SKM-1 (cell line): Measurements from ENCODE around the gene TCTN1.
"Not testable (repeated sequence)": the region's sequence is repeated elsewhere in the genome, so short reads cannot be mapped to it uniquely, and the experiment has no call there.

Source experiments
- DNase-seq: peaks from one replicate; lab custom pipeline; 2025; ENCODE audit not compliant: unreplicated experiment; lab: John Stamatoyannopoulos, UW

Gene TCTN1

DNA sequence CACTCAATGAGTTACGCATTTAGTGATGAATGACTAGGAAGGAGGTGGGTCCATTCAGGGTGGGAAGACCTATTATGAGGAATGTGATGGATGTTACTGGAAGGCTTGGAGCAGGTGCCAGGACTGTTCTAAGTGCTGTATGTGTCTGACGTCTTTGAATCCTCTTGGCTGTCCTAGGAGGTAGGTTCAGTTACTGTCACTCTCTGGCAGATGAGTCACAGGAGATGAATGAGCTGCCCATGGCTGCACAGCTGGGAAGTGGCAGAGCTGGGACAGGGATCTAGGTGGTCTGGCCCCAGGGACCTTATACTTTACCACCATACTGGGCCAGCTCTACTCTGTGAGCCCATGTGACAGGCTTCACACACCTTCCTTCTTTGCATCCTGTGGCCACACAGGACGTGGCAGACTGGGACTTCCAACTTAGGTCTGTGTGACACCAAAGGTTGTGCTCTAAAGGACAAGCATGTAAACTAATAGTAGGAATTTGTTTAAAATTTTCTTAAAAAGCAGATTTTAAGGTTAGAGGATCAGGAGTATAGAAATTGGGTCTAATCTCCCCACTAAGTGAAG is 24.0 kb downstream of the TCTN1 start:
- no peak for DNase-seq

GRCh38 chr12:110638796-110639195 is 24.9 kb downstream of the TCTN1 start:
- DNase-seq: no peak

DNA sequence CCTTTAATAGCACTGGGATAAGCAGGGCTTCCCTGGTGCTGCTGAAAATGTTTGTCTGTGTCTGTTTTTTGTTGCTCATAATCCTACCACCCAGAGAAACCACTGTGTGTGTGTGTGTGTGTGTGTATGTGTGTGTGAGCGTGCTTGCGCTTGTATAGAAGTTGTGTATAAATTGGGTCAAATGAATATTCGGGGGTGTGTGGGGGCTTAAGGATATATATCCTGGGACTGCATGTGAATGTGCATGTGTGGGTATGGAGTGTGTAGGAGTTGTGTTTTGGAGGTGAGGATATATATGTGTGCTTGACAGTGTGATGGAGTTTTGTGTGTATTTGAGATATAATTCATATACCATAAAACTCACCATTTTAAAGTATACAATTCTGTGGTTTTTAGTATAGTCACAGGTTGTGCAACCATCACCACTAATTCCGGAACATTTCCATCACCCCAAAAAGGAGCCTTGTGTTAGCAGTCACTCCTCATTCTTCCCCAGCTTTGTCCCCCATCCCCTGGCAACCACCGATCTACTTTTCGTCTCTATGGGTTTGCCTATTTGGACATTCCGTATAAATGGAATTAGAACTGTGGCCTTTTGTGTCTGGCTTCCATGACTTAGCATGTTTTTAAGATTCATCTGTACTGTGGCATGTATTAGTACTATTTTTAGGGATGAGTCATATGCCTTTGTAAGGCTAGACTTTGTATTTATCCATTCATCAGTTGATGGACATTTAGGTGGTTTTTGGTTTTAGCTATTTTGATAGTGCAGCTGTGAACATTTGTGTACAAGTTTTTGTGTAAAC is 25.6 kb downstream of the TCTN1 start:
- no peak for DNase-seq

GRCh38 chr12:110640275-110641025 is 26.5 kb downstream of the TCTN1 start:
- DNase-seq: no peak

- DNase-seq: no peak
These were observed 27.6 kb downstream of the TCTN1 start for GRCh38 chr12:110641521-110641920.

- no peak for DNase-seq
These were observed 33.7 kb downstream of the TCTN1 start for GRCh38 chr12:110647631-110648040.

DNA sequence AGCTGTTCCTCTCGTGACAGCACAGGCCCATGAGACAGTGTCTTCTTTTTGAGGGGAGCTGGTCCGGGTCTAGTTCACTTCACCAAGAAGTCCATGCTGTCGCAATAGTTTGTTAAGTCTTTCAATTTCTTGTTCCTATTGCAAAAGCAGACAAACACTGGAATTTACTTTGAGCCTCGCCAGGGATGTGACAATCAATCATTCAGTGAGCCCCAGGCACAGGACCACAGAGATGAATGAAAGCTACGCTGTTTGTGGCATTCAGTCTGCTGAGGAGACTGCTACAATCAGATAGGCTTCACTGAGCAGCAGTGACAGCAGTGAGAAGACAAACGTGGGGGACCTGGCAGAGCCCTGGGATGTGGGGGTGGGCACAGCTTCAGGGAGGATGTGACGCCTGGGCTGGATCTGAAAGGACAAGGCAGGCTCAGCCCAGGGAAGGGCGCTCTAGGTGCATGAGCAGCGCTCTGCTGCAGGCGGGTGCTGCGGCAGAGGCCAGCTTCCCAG is 35.5 kb downstream of the TCTN1 start:
- no peak for DNase-seq

DNA sequence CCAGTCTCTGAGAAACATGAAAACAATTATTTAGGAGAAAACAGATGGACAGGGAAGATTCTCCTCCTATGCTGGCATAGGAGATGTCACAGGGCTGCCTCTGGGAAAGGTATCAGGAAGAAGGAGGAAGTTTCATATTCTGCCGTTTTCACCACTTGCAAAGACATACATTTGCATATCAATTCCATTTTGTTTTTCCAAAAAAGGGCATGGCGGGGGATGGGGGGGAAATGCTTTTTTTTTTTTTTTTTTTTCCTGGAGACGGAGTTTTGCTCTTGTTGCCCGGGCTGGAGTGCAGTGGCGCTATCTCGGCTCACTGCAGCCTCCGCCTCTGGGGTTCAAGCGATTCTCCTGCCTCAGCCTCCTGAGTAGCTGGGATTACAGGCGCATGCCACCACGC is 40.3 kb downstream of the TCTN1 start:
- not testable (repeated sequence) for DNase-seq

- no peak for DNase-seq
These were observed 42.2 kb downstream of the TCTN1 start for GRCh38 chr12:110656071-110656655.

DNA sequence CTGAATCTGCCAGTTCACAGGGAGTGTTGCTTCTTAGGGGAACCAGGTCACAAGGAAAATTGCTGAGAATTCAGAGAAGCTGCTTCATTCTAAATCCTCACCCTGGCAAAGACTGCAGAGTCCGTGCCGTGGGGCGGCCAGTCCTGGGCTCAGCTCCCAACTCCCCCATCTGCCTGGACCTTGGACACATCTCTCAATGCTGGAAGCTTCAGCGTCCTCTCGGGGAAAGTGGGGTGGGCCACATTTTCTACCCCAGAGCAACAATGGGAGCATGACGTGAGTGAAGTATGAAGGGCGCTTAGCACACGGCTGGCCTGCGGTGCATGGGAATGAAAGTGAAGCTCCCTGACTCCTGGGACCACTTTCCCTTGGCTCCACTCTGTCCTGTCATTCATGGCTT is 43.8 kb downstream of the TCTN1 start:
- no peak for DNase-seq

- DNase-seq: no peak
These were observed 44.3 kb downstream of the TCTN1 start for GRCh38 chr12:110658242-110658641.

DNA sequence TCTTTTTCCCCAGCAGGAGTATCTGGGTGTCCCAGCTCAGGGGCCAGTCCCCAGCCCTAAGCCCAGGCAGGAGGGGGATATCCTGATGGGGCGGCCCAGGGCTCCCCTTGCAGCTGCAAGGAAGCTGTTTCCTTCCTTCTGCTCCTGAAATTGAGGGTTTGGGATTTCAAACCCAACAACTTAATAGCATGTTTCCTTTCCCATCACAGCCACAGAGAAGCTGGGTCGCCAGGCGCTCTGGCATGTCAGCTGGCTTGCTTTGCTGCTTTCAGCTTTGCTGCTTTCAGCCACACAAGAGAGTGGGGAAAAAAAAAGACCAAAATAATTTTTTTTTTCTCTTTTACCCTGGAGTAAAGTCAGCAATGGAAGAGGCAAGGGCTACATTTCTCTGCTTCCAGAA is 44.9 kb downstream of the TCTN1 start:
- DNase-seq: no peak

GRCh38 chr12:110661337-110661972 is 47.5 kb downstream of the TCTN1 start:
- DNase-seq: no peak

- no peak for DNase-seq
These were observed 53.0 kb downstream of the TCTN1 start for GRCh38 chr12:110666892-110667291.

DNA sequence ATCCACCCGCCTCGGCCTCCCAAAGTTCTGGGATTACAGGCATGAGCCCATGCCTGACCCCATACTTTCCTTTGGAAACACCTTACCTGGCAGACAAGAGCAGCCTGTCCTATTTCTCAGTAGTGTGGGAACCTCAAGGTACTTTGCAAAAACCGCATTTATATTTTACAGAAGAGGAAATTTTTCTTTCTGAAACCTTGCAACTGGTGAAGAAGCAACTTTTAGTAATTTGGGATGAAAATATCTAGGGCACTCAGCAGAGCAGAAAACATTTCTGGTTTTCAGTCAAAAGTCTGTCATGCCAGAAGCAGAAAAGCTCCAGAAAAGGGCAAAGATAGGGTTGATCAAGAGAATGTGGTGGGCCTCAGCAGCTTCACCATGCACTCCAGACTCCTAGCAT is 53.7 kb downstream of the TCTN1 start:
- DNase-seq: no peak

- DNase-seq: no peak
These were observed 54.7 kb downstream of the TCTN1 start for GRCh38 chr12:110668480-110669192.

GRCh38 chr12:110669193-110669502 is 55.2 kb downstream of the TCTN1 start:
- DNase-seq: no peak

- DNase-seq: no peak
These were observed 56.3 kb downstream of the TCTN1 start for GRCh38 chr12:110670161-110670701.

DNA sequence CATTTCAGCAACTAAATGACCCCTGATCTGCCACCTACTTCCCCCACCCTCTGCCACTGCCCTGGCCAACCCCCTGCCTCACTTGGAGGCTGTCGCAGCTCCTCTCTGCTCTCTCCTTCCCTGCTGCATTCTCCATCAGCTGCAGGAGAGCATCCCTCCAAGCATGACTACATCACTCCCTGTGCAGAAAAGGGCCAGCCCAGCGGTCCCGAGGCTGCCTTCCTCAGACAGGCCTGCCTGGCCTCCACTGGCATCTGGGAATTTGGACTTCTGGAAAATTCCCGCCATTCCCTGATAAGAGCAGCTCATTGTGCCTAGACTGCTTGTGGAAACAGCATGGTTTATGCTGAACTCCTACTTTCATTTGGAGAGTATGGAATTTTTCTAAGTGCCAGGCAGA is 62.2 kb downstream of the TCTN1 start:
- no peak for DNase-seq

- DNase-seq: no peak
These were observed 63.4 kb downstream of the TCTN1 start for GRCh38 chr12:110677206-110677911.
